Activated CD8-positive, alpha-beta memory T cell treated with anti-CD3 and anti-CD28 coated beads, Interleukin-2, amount 10 ng/mL, durations not matched to agents 7 days and 5 days (primary cell): Measurements from ENCODE around the gene ADAMTS3. TPM values are rescaled to one million over a fixed set of nuclear protein-coding genes. Genes with fewer than 3 reads are reported as not detected.

Source experiments
- ATAC-seq: fragments of 150-1000 bp; cut with Tn5 transposase; one replicate; pipeline ENCODE4 v1.10.0; 2021; ENCODE audit warnings: moderate library complexity
- CTCF ChIA-PET: fragments of 350-600 bp; sonication (Branson Sonifier 250); formaldehyde crosslinking; loops from one replicate; lab custom pipeline; 2021; ENCODE audit warnings: antibody characterized with exemption; lab: Charles Lee
- DNase-seq: peaks from one replicate; pipeline ENCODE4 v3.0.0-alpha.2; 2020
- H3K27ac Mint-ChIP-seq: one replicate; pipeline ENCODE4 v1.8.0; 2021; ENCODE audit warnings: mild to moderate bottlenecking, mixed read lengths
- H3K27me3 Mint-ChIP-seq: one replicate; pipeline ENCODE4 v1.8.0; 2021; ENCODE audit warnings: mixed read lengths
- H3K36me3 Mint-ChIP-seq: one replicate; pipeline ENCODE4 v1.8.0; 2021; ENCODE audit warnings: mild to moderate bottlenecking, mixed read lengths
- H3K4me1 Mint-ChIP-seq: one replicate; pipeline ENCODE4 v1.8.0; 2021; ENCODE audit warnings: mixed read lengths
- H3K4me3 Mint-ChIP-seq: one replicate; pipeline ENCODE4 v1.8.0; 2021; ENCODE audit warnings: mild to moderate bottlenecking, moderate library complexity, mixed read lengths
- H3K9me3 Mint-ChIP-seq: one replicate; pipeline ENCODE4 v1.8.0; 2022; ENCODE audit warnings: low read depth, mixed read lengths
- total RNA-seq, 2 experiments: library from RNA; stranded (reverse); gene quantifications; one replicate each; pipeline ENCODE4 v1.2.3, GENCODE V29; 2021

The ADAMTS3 gene
- total RNA-seq, 2 experiments from 2014 or later: not detected

GRCh38 chr4:72295966-72296557 lies 273.0 kb downstream of the ADAMTS3 start:
- H3K4me1 Mint-ChIP-seq: peaks cover 2% of the 10 kb centered on the region
- CTCF ChIA-PET: interaction anchor here (1.2 kb wide), 1 partner anchor 8 kb away, joined by 3 read pairs; no protein-coding TSS in a partner anchor
- DNase-seq (no peak), ATAC-seq (no peak)
- no peaks in the 10 kb centered on the region for H3K9me3 Mint-ChIP-seq
- H3K4me3 Mint-ChIP-seq: no peak overlapping the region
- no peaks in the 10 kb centered on the region for H3K36me3 Mint-ChIP-seq
- no peak overlapping the region for H3K27ac Mint-ChIP-seq
- H3K27me3 Mint-ChIP-seq: peaks cover 10% of the 10 kb centered on the region

- Mint-ChIP-seq H3K4me1 (no peaks in the 10 kb centered on the region), H3K9me3 (no peaks in the 10 kb centered on the region), H3K36me3 (no peaks in the 10 kb centered on the region), H3K4me3 (no peak overlapping the region), H3K27ac (no peak overlapping the region), H3K27me3 (peaks cover 10% of the 10 kb centered on the region)
- CTCF ChIA-PET: no interaction called here
- ATAC-seq: no peak
- DNase-seq: no peak
Measured at GRCh38 chr4:72290737-72291136, 278.3 kb downstream of the ADAMTS3 start.

- H3K4me1 Mint-ChIP-seq: no peaks in the 10 kb centered on the region
- no peak overlapping the region for H3K4me3 Mint-ChIP-seq
- no peaks in the 10 kb centered on the region for H3K9me3 Mint-ChIP-seq
- CTCF ChIA-PET: interaction anchor here (1.2 kb wide), 1 partner anchor 14 kb away, joined by 4 read pairs; no protein-coding TSS in a partner anchor
- DNase-seq: no peak
- peaks cover 3% of the 10 kb centered on the region for H3K27me3 Mint-ChIP-seq
- no peak for ATAC-seq
- no peaks in the 10 kb centered on the region for H3K36me3 Mint-ChIP-seq
- no peak overlapping the region for H3K27ac Mint-ChIP-seq
Measured at GRCh38 chr4:72286910-72287309, 282.1 kb downstream of the ADAMTS3 start.

- ATAC-seq (no peak), DNase-seq (no peak)
- CTCF ChIA-PET: interaction anchor here (1.2 to 1.4 kb wide), 2 partner anchors 14 to 16 kb away, joined by 4 to 8 read pairs; no protein-coding TSS in a partner anchor
- Mint-ChIP-seq H3K27me3 (peaks cover 3% of the 10 kb centered on the region), H3K27ac (no peak overlapping the region), H3K4me3 (no peak overlapping the region), H3K4me1 (no peaks in the 10 kb centered on the region), H3K9me3 (no peaks in the 10 kb centered on the region), H3K36me3 (no peaks in the 10 kb centered on the region)
Measured at GRCh38 chr4:72286185-72286584, 282.8 kb downstream of the ADAMTS3 start.

- Mint-ChIP-seq H3K9me3 (no peaks in the 10 kb centered on the region), H3K4me1 (no peaks in the 10 kb centered on the region), H3K27ac (no peak overlapping the region), H3K4me3 (no peak overlapping the region), H3K27me3 (no peaks in the 10 kb centered on the region), H3K36me3 (no peaks in the 10 kb centered on the region)
- ATAC-seq (no peak), DNase-seq (no peak)
- CTCF ChIA-PET: no interaction called here
Measured at GRCh38 chr4:72283357-72283756, 285.7 kb downstream of the ADAMTS3 start.

GRCh38 chr4:72280252-72280651 lies 288.8 kb downstream of the ADAMTS3 start:
- ATAC-seq: no peak

GRCh38 chr4:72275381-72275780 lies 293.6 kb downstream of the ADAMTS3 start:
- ATAC-seq (no peak), DNase-seq (no peak)
- CTCF ChIA-PET: interaction anchor here (0.7 kb wide), 1 partner anchor 216 kb away, joined by 3 read pairs; no protein-coding TSS in a partner anchor
- Mint-ChIP-seq H3K4me1 (no peaks in the 10 kb centered on the region), H3K4me3 (no peak overlapping the region), H3K27me3 (no peaks in the 10 kb centered on the region), H3K36me3 (no peaks in the 10 kb centered on the region), H3K9me3 (peaks cover 3% of the 10 kb centered on the region), H3K27ac (no peak overlapping the region)

More at GRCh38 chr4:72280252-72280651, 288.8 kb downstream of the ADAMTS3 start:
- Mint-ChIP-seq H3K9me3 (no peaks in the 10 kb centered on the region), H3K27me3 (no peaks in the 10 kb centered on the region), H3K4me1 (no peaks in the 10 kb centered on the region), H3K4me3 (no peak overlapping the region), H3K27ac (no peak overlapping the region), H3K36me3 (no peaks in the 10 kb centered on the region)
- CTCF ChIA-PET: no interaction called here
- DNase-seq: no peak

GRCh38 chr4:72274251-72274650 lies 294.8 kb downstream of the ADAMTS3 start:
- Mint-ChIP-seq H3K9me3 (peaks cover 4% of the 10 kb centered on the region), H3K27ac (no peak overlapping the region), H3K4me1 (no peaks in the 10 kb centered on the region), H3K4me3 (no peak overlapping the region), H3K27me3 (no peaks in the 10 kb centered on the region), H3K36me3 (no peaks in the 10 kb centered on the region)
- CTCF ChIA-PET: no interaction called here
- DNase-seq (no peak), ATAC-seq (no peak)

- no peak overlapping the region for H3K27ac Mint-ChIP-seq
- no peaks in the 10 kb centered on the region for H3K9me3 Mint-ChIP-seq
- no peaks in the 10 kb centered on the region for H3K27me3 Mint-ChIP-seq
- H3K4me1 Mint-ChIP-seq: no peaks in the 10 kb centered on the region
- DNase-seq: no peak
- CTCF ChIA-PET: no interaction called here
- ATAC-seq: no peak
- H3K4me3 Mint-ChIP-seq: no peak overlapping the region
- H3K36me3 Mint-ChIP-seq: no peaks in the 10 kb centered on the region
Measured at GRCh38 chr4:72255269-72255668, 313.8 kb downstream of the ADAMTS3 start.

GRCh38 chr4:72243641-72244040 lies 325.4 kb downstream of the ADAMTS3 start:
- Mint-ChIP-seq H3K27ac (no peak overlapping the region), H3K4me1 (no peaks in the 10 kb centered on the region), H3K27me3 (no peaks in the 10 kb centered on the region), H3K9me3 (no peaks in the 10 kb centered on the region), H3K36me3 (no peaks in the 10 kb centered on the region), H3K4me3 (no peak overlapping the region)
- CTCF ChIA-PET: no interaction called here
- DNase-seq: no peak
- no peak for ATAC-seq

GRCh38 chr4:72239487-72240116 lies 329.4 kb downstream of the ADAMTS3 start:
- H3K27ac Mint-ChIP-seq: no peak overlapping the region
- H3K9me3 Mint-ChIP-seq: no peaks in the 10 kb centered on the region
- H3K4me3 Mint-ChIP-seq: no peak overlapping the region
- no peak for ATAC-seq
- no peaks in the 10 kb centered on the region for H3K36me3 Mint-ChIP-seq
- no peaks in the 10 kb centered on the region for H3K4me1 Mint-ChIP-seq
- DNase-seq: no peak
- CTCF ChIA-PET: no interaction called here
- no peaks in the 10 kb centered on the region for H3K27me3 Mint-ChIP-seq
